Kidney epithelial cell (primary cell): ENCODE data around the gene TNFSF15. TPM values are rescaled to one million over a fixed set of nuclear protein-coding genes. Genes with fewer than 3 reads are reported as not detected.

Source experiments
- DNase-seq: peaks from one replicate; pipeline ENCODE4 v3.0.0-alpha.2; 2010; ENCODE audit warnings: low read depth
- H3K27me3 ChIP-seq: 2 replicates; pipeline ENCODE4 v1.6.0; 2011; ENCODE audit warnings: low read length; ENCODE audit not compliant: control insufficient read depth, insufficient read depth
- H3K36me3 ChIP-seq: 2 replicates; pipeline ENCODE4 v1.5.1; 2011; ENCODE audit warnings: low read length; ENCODE audit not compliant: control insufficient read depth, insufficient read depth
- H3K4me3 ChIP-seq: 2 replicates; pipeline ENCODE4 v1.5.1; 2011; ENCODE audit warnings: low read depth, mild to moderate bottlenecking, control low read depth, low read length
- total RNA-seq: library from RNA; depleted of rRNA; stranded (reverse); fragments of >200 nt; gene quantifications from 2 replicates; pipeline ENCODE4 v1.2.3, GENCODE V29; 2015
- TF ChIP-seq, protein P1 (sequence below): IDR thresholded peaks from 2 replicates; pipeline ENCODE4 v1.5.1; 2011; ENCODE audit warnings: mild to moderate bottlenecking, moderate library complexity, low read length, control low read depth, inconsistent platforms; ENCODE audit not compliant: insufficient read depth, poor library complexity, severe bottlenecking

The TNFSF15 gene
- total RNA-seq, 1 donor from 2014 or later, result 11.7 TPM

DNA sequence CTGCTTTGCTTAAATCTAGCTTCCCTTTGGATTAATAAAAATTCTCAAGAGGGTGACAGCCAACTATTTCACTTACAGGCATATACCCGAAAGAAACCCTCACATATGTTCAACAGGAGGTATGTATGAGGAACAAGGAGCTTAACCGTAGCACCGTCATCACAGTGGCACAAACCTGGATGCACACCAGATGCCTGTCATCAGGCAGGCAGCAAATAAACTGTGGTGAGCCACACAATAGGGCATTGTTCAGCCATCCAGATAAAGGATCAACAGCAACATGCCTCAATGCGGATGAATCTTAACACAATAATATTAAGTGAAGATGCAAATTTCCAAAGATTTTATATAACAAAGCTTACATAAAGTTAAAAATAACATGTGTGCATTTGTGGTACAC is 5.5 kb upstream of the TNFSF15 start:
- no peak overlapping the region for H3K4me3 ChIP-seq
- TF ChIP-seq, protein P1, sequence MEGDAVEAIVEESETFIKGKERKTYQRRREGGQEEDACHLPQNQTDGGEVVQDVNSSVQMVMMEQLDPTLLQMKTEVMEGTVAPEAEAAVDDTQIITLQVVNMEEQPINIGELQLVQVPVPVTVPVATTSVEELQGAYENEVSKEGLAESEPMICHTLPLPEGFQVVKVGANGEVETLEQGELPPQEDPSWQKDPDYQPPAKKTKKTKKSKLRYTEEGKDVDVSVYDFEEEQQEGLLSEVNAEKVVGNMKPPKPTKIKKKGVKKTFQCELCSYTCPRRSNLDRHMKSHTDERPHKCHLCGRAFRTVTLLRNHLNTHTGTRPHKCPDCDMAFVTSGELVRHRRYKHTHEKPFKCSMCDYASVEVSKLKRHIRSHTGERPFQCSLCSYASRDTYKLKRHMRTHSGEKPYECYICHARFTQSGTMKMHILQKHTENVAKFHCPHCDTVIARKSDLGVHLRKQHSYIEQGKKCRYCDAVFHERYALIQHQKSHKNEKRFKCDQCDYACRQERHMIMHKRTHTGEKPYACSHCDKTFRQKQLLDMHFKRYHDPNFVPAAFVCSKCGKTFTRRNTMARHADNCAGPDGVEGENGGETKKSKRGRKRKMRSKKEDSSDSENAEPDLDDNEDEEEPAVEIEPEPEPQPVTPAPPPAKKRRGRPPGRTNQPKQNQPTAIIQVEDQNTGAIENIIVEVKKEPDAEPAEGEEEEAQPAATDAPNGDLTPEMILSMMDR, result no peak
- no peak for DNase-seq
- no peaks in the 10 kb centered on the region for H3K36me3 ChIP-seq
- no peaks in the 10 kb centered on the region for H3K27me3 ChIP-seq

DNA sequence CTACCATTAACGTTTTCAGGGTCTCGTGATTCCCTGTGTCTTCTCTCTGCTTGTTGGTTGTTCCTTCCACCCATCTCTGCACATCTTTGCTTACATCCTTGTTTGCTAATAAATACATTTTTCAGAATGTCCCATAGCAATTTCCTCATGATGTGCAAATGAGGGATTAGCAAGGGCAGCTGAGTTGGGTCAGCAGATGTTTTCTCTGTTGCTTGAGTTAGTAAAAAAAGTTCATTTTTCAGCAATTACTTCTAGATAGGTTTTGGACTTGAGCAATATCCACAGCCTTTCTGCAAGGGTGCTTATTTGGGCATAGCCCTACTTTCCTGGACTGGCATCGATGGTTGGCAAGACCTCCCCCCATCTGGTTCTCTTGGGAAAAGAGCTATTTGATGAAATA is 4.8 kb upstream of the TNFSF15 start:
- H3K36me3 ChIP-seq, result no peaks in the 10 kb centered on the region
- no peaks in the 10 kb centered on the region for H3K27me3 ChIP-seq
- H3K4me3 ChIP-seq, result no peak overlapping the region
- TF ChIP-seq, protein P1, result no peak
- no peak for DNase-seq

DNA sequence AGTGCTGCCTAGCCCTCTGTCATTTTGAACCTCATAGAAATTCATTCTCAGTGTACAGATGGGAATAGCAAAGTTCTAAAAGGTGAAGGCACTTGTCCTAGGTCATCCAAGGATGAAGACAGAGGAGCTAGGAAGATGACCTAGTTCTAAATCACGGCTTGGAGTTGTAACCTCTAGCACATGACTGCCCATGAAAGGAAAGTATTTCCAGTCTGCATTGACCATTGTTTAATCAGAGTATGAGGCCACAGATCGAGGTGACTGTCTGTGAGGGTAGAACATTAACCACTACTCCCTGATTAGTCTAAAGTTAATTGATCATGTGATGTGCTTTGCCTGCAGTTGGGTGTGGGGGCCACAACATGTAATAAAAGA is 674 bp upstream of the TNFSF15 start:
- Histone ChIP-seq H3K27me3 (no peaks in the 10 kb centered on the region), H3K36me3 (no peaks in the 10 kb centered on the region), H3K4me3 (no peak overlapping the region)
- DNase-seq, result no peak
- TF ChIP-seq, protein P1, result no peak

DNA sequence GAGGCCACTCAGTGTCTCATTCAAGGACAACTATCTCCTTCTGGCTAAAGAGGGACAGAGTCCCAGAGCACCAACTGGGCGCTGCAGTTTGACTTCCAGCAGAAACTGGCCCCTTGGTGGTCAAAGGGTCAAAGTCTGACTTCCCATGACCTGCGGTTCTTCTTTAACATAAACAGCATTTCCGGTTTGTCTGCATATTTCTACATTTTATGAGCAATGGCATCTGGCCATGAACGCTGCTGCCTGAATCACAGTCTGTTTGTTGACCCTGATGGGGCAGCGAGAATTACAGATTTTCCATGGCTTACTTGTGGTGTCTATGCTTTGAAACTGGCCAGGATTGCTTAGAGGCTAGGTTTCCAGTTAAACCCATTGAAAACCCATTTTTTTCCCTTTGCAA is 1.3 kb downstream of the TNFSF15 start:
- no peaks in the 10 kb centered on the region for H3K36me3 ChIP-seq
- no peaks in the 10 kb centered on the region for H3K27me3 ChIP-seq
- H3K4me3 ChIP-seq, result no peak overlapping the region
- TF ChIP-seq, protein P1, result no peak
- no peak for DNase-seq

DNA sequence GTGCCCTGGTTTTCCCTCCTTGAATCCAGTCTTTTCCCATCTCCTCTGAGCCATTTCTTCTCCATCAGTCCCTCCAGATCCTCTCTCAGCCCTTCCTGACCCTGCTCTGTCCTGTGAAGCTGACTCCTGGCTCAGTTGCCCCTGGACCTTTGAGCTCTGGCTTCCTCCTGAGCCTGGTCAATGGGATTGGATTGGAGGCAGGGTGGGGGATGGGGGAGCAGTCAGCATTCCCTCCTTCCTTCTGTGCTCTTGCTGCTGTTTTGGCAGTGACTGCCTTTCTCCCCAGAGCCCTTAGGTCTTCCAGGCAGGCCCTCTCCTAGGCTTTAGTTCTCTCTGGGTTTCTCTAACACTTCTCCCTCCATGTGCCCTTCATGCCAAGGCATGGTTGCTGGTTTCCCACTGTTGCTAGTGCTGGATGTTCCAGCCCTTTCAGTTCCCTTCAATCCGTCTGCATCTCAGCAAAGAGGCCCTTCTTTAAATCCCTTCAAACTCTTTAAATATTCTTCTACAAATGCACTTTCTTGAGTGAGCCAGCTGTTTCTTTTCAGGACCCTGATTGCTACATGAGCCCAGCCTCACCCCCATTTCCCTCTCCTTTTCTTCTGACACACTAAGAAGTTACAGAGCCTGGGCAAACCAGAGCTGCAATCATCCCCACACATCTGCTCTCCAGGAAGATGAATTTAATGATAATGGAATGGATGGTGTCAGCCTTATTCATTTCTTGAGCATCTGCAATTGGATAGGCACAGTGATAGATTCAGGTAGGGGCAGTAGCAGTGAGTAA is 2.2 kb downstream of the TNFSF15 start:
- H3K36me3 ChIP-seq, result no peaks in the 10 kb centered on the region
- H3K4me3 ChIP-seq, result no peak overlapping the region
- TF ChIP-seq, protein P1, result no peak
- DNase-seq, result no peak
- no peaks in the 10 kb centered on the region for H3K27me3 ChIP-seq

DNA sequence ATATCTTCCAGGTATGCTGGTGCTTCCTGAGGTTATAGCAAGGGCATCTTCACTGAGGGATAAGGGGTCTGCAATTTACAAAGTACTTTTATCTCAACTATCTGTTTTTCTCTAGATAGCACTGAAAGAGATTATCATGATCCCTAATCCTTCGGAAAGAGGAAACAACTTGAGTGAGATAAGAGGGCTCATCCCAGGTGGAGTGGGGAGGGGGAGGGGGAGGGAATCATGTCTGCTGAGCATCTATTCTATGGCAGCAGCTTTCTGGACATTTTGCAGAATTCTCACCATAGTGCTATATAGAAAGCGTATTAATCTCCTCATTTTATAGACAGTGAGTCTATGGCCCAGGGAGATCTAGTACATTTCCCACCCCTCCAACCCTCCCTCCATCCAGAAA is 5.9 kb downstream of the TNFSF15 start:
- H3K27me3 ChIP-seq, result no peaks in the 10 kb centered on the region
- H3K36me3 ChIP-seq, result no peaks in the 10 kb centered on the region
- no peak for DNase-seq
- H3K4me3 ChIP-seq, result no peak overlapping the region
- TF ChIP-seq, protein P1, result no peak
